Tibial nerve (tissue), 4 donors: Measurements from ENCODE around the gene ZSWIM7. TPM values are rescaled to one million over a fixed set of nuclear protein-coding genes. Genes with fewer than 3 reads are reported as not detected.
A peak's percentile ranks its signal among the peaks of the same experiment; 100 is the strongest.

ENCODE experiments used
- DNase-seq, 2 donors: peaks; one replicate each; pipeline ENCODE4 v3.0.0-alpha.2; 2019; ENCODE audit warnings: low spot score in 2 of 2
- H3K27ac ChIP-seq, 4 donors: fragments of 200-600 bp; sonication (generic) in 3 of 4; one replicate each; pipeline ENCODE4 v1.5.1; 2017 to 2019; ENCODE audit warnings: mild to moderate bottlenecking in 1 of 4
- H3K27me3 ChIP-seq, 2 donors: fragments of 200-600 bp; sonication (generic) in 1 of 2; one replicate each; pipeline versions ENCODE4 v1.5.1 to v1.6.0; 2017 to 2019
- H3K36me3 ChIP-seq, 3 donors: fragments of 200-600 bp; sonication (generic); one replicate each; pipeline ENCODE4 v1.5.1; 2018 to 2019
- H3K4me1 ChIP-seq, 4 donors: fragments of 200-600 bp; sonication (generic) in 3 of 4; one replicate each; pipeline ENCODE4 v1.5.1; 2017 to 2019
- H3K4me3 ChIP-seq, 4 donors: fragments of 200-600 bp; sonication (generic) in 3 of 4; one replicate each; pipeline ENCODE4 v1.5.1; 2017 to 2019; ENCODE audit warnings: mild to moderate bottlenecking in 1 of 4, moderate library complexity in 1 of 4
- H3K9me3 ChIP-seq, 4 donors: fragments of 200-600 bp; sonication (generic) in 3 of 4; one replicate each; pipeline ENCODE4 v1.5.1; 2017 to 2019
- EP300 ChIP-seq, 2 donors: sonication (generic); formaldehyde crosslinking; IDR thresholded peaks; one replicate each; pipeline ENCODE4 v1.6.1; 2017; ENCODE audit warnings: antibody characterized with exemption in 2 of 2, mild to moderate bottlenecking in 1 of 2
- POLR2A ChIP-seq, 2 donors: fragments of 450-650 bp; IDR thresholded peaks; one replicate each; pipeline ENCODE4 v1.6.1; 2017; ENCODE audit warnings: antibody characterized with exemption in 2 of 2, mild to moderate bottlenecking in 2 of 2, moderate library complexity in 2 of 2
- WGBS, 2 donors: methylation state at CpG; one replicate each; pipeline ENCODE4 v1.1.5; 2018; 5-methylcytosine and 5-hydroxymethylcytosine counted together
- total RNA-seq, 4 donors: library from RNA; depleted of rRNA; stranded (reverse); fragments of >200 nt; gene quantifications; one replicate each; pipeline ENCODE4 v1.1.0, GENCODE V29; 2016
- TF ChIP-seq, protein P1 (sequence below), 5 experiments: fragments of 200-600 bp in 3 of 5; fragments of 450-650 bp in 2 of 5; sonication (generic) in 3 of 5; IDR thresholded peaks; one replicate each; pipeline ENCODE4 v1.5.1; 2016 to 2019; ENCODE audit warnings: antibody characterized with exemption in 5 of 5, mild to moderate bottlenecking in 3 of 5, moderate library complexity in 2 of 5

The ZSWIM7 gene
- total RNA-seq, 4 donors from 2014 or later, result 7.0 to 31.2 (median 17.4) TPM

DNA sequence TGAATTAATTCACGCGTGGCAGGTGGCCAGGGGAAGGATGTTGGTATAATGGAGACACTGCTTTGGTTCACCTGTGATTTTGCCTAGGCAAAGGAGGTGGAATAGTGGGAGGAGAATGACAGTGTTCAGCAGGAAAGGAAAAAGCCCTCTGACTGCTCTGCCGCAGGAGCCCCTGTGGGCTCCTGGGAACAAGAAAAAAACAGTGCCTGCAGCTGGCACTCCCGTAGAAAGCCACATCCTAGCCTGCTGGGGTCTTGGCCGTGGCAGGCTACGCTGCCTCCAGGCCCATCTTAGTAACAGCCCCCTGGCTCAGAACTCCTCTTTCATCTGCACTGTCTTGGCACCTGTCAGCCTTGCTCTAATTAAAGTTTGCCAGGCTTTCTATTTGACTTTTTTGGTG is 34.0 kb downstream of the ZSWIM7 start:
- no peaks in the 10 kb centered on the region for H3K36me3 ChIP-seq
- peak overlapping the region in 1 of 4 donors; percentile 67 for H3K27ac ChIP-seq
- H3K4me3 ChIP-seq, result no peak overlapping the region
- WGBS, 2 donors, result 76 to 77% methylated on average over 6 of the region's 6 CpGs
- H3K9me3 ChIP-seq, result no peaks in the 10 kb centered on the region
- no peaks in the 10 kb centered on the region for H3K27me3 ChIP-seq
- peaks cover 0 to 19% (median 5%) of the 10 kb centered on the region in 4 donors for H3K4me1 ChIP-seq
- no peak for DNase-seq
- TF ChIP-seq, protein P1, sequence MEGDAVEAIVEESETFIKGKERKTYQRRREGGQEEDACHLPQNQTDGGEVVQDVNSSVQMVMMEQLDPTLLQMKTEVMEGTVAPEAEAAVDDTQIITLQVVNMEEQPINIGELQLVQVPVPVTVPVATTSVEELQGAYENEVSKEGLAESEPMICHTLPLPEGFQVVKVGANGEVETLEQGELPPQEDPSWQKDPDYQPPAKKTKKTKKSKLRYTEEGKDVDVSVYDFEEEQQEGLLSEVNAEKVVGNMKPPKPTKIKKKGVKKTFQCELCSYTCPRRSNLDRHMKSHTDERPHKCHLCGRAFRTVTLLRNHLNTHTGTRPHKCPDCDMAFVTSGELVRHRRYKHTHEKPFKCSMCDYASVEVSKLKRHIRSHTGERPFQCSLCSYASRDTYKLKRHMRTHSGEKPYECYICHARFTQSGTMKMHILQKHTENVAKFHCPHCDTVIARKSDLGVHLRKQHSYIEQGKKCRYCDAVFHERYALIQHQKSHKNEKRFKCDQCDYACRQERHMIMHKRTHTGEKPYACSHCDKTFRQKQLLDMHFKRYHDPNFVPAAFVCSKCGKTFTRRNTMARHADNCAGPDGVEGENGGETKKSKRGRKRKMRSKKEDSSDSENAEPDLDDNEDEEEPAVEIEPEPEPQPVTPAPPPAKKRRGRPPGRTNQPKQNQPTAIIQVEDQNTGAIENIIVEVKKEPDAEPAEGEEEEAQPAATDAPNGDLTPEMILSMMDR (IDR thresholded peaks at IDR 0.05), result no peak
- no peak for TF ChIP-seq EP300 (IDR thresholded peaks at IDR 0.05)
- TF ChIP-seq POLR2A (IDR thresholded peaks at IDR 0.05), result no peak

DNA sequence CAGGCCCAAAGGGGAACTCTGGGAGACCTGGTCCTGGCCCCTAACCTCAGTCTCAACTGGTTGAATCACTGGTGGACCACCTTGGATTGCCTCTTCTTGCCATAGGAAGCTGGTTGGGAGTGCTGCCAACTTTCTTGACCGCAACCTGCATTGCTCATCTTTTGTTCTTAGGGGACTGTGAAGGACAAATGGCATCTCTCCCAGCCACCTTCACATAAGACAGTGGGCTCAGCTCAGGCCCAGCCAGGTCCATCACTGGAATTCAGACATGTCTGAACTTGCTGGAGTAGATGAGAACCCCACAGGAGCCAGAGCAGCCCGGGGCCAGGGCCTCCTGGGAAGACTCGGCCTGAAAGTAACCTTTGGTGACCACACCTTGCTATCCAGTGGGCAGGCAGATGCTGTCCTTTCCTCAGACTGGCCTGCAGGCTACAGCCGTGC is 35.8 kb downstream of the ZSWIM7 start:
- Histone ChIP-seq H3K27me3 (no peaks in the 10 kb centered on the region), H3K4me1 (peaks cover 0 to 25% (median 8%) of the 10 kb centered on the region in 4 donors), H3K4me3 (no peak overlapping the region), H3K36me3 (no peaks in the 10 kb centered on the region), H3K27ac (no peak overlapping the region), H3K9me3 (no peaks in the 10 kb centered on the region)
- TF ChIP-seq POLR2A (IDR thresholded peaks at IDR 0.05) (no peak), EP300 (IDR thresholded peaks at IDR 0.05) (no peak)
- TF ChIP-seq, protein P1 (IDR thresholded peaks at IDR 0.05), result no peak
- DNase-seq, result no peak
- 77 to 89% methylated on average over 4 of the region's 4 CpGs for WGBS, 2 donors

DNA sequence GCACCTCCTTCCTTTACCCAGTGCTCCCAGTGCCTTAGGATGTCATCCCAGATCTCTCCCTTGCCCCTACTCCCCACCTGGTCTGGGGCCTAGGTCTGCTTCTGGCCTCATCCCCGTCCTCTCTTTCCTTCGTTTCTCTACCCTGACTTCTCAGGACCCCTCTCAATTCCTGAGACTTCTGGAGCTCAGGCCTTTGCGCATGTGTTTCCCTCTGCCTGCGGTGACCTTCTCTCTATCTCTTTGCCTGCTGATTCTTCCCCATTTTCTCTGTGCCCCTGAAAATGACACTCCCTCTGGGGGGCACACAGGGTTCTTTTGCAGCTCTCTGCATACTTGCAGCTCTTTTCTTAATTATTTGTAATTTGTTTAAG is 41.0 kb downstream of the ZSWIM7 start:
- peaks cover 0 to 11% (median 3%) of the 10 kb centered on the region in 4 donors for H3K4me1 ChIP-seq
- no peaks in the 10 kb centered on the region for H3K27me3 ChIP-seq
- H3K9me3 ChIP-seq, result no peaks in the 10 kb centered on the region
- 71 to 86% methylated on average over 4 of the region's 4 CpGs for WGBS, 2 donors
- no peaks in the 10 kb centered on the region for H3K36me3 ChIP-seq
- no peak overlapping the region for H3K4me3 ChIP-seq
- TF ChIP-seq EP300 (IDR thresholded peaks at IDR 0.05), result no peak
- TF ChIP-seq, protein P1 (IDR thresholded peaks at IDR 0.05), result no peak
- no peak for TF ChIP-seq POLR2A (IDR thresholded peaks at IDR 0.05)
- DNase-seq, result no peak
- H3K27ac ChIP-seq, result peak overlapping the region in 1 of 4 donors; percentile 42

DNA sequence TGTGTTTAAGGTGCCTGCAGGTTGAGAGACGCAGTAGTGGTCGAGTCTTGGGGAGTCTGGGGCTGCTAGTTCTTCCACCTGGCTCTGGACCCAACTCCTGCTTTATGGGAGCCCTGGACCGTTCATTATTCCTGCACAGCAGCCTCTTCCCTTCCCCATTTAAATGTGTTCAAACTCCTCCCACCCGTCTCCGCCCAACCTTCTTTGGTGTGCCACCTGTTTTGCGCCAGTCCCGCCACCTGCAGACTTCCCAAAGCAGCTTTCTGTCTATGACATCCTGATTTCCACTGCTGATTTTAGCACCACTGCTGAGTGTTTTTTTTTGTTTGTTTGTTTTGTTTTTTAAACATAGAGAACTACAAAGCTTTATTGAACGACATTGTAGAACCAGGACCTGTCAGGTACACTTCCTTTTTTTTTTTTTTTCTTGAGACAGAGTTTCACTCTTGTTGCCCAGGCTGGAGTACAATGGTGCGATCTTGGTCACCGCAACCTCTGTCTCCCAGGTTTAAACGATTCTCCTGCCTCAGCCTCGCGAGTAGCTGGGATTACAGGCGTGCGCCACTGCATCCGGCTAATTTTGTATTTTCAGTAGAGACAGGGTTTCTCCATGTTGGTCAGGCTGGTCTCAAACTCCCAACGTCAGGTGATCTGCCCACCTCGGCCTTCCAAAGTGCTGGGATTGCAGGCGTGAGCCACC is 41.7 kb downstream of the ZSWIM7 start:
- DNase-seq, result no peak
- H3K4me3 ChIP-seq, result no peak overlapping the region
- H3K27ac ChIP-seq, result no peak overlapping the region
- H3K27me3 ChIP-seq, result no peaks in the 10 kb centered on the region
- no peaks in the 10 kb centered on the region for H3K9me3 ChIP-seq
- peaks cover 0 to 11% (median 3%) of the 10 kb centered on the region in 4 donors for H3K4me1 ChIP-seq
- no peaks in the 10 kb centered on the region for H3K36me3 ChIP-seq
- 91 to 96% methylated on average over 18 of the region's 19 CpGs for WGBS, 2 donors
- TF ChIP-seq, protein P1 (IDR thresholded peaks at IDR 0.05), result no peak
- no peak for TF ChIP-seq EP300 (IDR thresholded peaks at IDR 0.05)

DNA sequence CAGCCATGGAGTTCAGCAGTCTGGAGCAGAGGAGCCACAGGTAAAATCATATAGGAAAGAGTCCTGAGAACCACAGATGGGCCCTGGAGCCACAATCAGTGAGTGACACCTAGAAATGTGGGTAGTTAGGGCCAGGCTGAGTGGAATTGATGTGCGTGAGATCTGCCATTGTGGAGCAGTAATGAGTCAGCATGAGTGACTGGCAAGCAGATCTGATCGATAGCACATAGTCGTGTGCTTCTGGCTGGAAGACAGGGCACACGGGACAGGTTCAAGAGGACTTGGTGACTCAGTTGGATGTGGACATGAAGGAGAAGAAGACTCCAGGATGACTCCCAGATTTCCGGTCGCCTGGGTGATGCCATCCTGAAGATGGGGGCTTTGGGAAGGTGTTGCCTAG is 42.3 kb downstream of the ZSWIM7 start:
- H3K4me3 ChIP-seq, result no peak overlapping the region
- no peaks in the 10 kb centered on the region for H3K27me3 ChIP-seq
- H3K4me1 ChIP-seq, result peaks cover 0 to 11% (median 3%) of the 10 kb centered on the region in 4 donors
- no peak for DNase-seq
- TF ChIP-seq EP300 (IDR thresholded peaks at IDR 0.05), result no peak
- TF ChIP-seq, protein P1 (IDR thresholded peaks at IDR 0.05), result no peak
- H3K27ac ChIP-seq, result no peak overlapping the region
- WGBS, 2 donors, result 91 to 100% methylated on average over 6 of the region's 6 CpGs
- H3K9me3 ChIP-seq, result no peaks in the 10 kb centered on the region
- no peaks in the 10 kb centered on the region for H3K36me3 ChIP-seq
